SJSA1 (cell line): ENCODE results near the gene BAZ2B. TPM values are rescaled to one million over a fixed set of nuclear protein-coding genes. Genes with fewer than 3 reads are reported as not detected.

Source experiments
- DNase-seq, 2 experiments: peaks; one replicate each; pipeline ENCODE4 v3.0.0-alpha.2; 2015 to 2020; ENCODE audit warnings: low spot score in 2 of 2, low read depth in 1 of 2
- H3K27ac ChIP-seq: fragments of 250-450 bp; sonication (Bioruptor Pico); 2 replicates; pipeline ENCODE4 v1.5.1; 2020; ENCODE audit warnings: mild to moderate bottlenecking, moderate library complexity
- H3K27me3 ChIP-seq: fragments of 250-450 bp; sonication (Bioruptor Pico); replicated peaks from 2 replicates; pipeline ENCODE4 v1.5.1; 2020; ENCODE audit warnings: mild to moderate bottlenecking, moderate library complexity
- H3K36me3 ChIP-seq: fragments of 250-450 bp; sonication (Bioruptor Pico); 2 replicates; pipeline ENCODE4 v1.5.1; 2020; ENCODE audit warnings: mild to moderate bottlenecking
- H3K4me1 ChIP-seq: fragments of 250-450 bp; sonication (Bioruptor Pico); replicated peaks from 2 replicates; pipeline ENCODE4 v1.6.1; 2021; ENCODE audit warnings: mild to moderate bottlenecking
- H3K4me3 ChIP-seq: fragments of 250-450 bp; sonication (Bioruptor Pico); 2 replicates; pipeline ENCODE4 v1.5.1; 2020; ENCODE audit warnings: mild to moderate bottlenecking
- H3K9me3 ChIP-seq: fragments of 250-450 bp; sonication (Bioruptor Pico); replicated peaks from 2 replicates; pipeline ENCODE4 v1.5.1; 2020; ENCODE audit warnings: mild to moderate bottlenecking
- total RNA-seq: library from RNA; depleted of rRNA; stranded (reverse); fragments of >200 nt; shearing (Covaris generic); gene quantifications from 2 replicates; pipeline ENCODE4 v1.2.3, GENCODE V29; 2014

Gene BAZ2B
- total RNA-seq, 1 experiment from 2014 or later, result 15.0 TPM

- Histone ChIP-seq H3K4me3 (no peak overlapping the region), H3K4me1 (no peaks in the 10 kb centered on the region), H3K27me3 (no peaks in the 10 kb centered on the region), H3K27ac (no peak overlapping the region), H3K9me3 (no peaks in the 10 kb centered on the region), H3K36me3 (no peaks in the 10 kb centered on the region)
- no peak for DNase-seq
Measured at GRCh38 chr2:159476329-159476728, 140.0 kb downstream of the BAZ2B start.

DNA sequence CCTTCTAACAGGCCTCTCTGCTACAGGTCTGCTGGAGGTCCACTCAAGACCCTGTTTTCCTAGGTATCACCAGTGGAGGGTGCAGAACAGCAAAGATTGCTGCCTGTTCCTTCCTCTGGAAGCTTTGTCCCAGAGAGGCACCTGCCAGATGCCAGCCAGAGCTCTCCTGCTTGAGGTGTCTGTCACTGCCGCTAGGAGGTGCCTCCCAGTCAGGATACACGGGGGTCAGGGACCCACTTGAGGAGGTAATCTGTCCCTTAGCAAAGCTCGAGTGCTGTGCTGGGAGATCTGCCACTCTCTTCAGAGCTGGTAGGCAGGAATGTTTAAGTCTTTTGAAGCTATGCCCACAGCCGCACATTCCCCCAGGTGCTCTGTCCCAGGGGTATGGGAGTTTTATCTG, 140.6 kb downstream of the BAZ2B start:
- Histone ChIP-seq H3K36me3 (no peaks in the 10 kb centered on the region), H3K27ac (no peak overlapping the region), H3K9me3 (no peaks in the 10 kb centered on the region), H3K4me1 (no peaks in the 10 kb centered on the region), H3K27me3 (no peaks in the 10 kb centered on the region), H3K4me3 (no peak overlapping the region)
- no peak for DNase-seq

DNA sequence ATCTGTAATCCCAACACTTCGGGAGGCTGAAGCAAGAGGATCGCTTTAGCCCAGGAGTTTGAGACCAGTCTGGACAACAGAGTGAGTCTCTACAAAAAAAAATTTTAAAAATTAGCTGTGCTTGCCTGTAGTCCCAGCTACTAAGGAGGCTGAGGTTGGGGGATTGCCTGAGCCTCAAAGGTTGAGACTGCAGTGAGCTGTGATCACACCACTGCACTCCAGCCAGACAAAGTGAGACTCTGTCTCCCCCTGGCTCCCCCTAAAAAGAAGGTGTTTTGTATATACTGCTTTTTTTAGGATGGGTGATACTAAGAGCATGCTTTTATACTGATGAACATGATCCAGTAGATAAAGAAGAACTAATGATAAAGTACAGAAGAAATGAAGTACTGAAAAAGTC, 145.0 kb downstream of the BAZ2B start:
- no peak overlapping the region for H3K4me3 ChIP-seq
- no peak for DNase-seq
- no peaks in the 10 kb centered on the region for H3K36me3 ChIP-seq
- H3K27ac ChIP-seq, result no peak overlapping the region
- H3K9me3 ChIP-seq, result no peaks in the 10 kb centered on the region
- H3K4me1 ChIP-seq, result no peaks in the 10 kb centered on the region
- no peaks in the 10 kb centered on the region for H3K27me3 ChIP-seq

- H3K9me3 ChIP-seq, result no peaks in the 10 kb centered on the region
- H3K27ac ChIP-seq, result no peak overlapping the region
- no peaks in the 10 kb centered on the region for H3K4me1 ChIP-seq
- no peaks in the 10 kb centered on the region for H3K27me3 ChIP-seq
- H3K4me3 ChIP-seq, result no peak overlapping the region
- no peaks in the 10 kb centered on the region for H3K36me3 ChIP-seq
- DNase-seq, result no peak
Measured at GRCh38 chr2:159468257-159468656, 148.1 kb downstream of the BAZ2B start.

DNA sequence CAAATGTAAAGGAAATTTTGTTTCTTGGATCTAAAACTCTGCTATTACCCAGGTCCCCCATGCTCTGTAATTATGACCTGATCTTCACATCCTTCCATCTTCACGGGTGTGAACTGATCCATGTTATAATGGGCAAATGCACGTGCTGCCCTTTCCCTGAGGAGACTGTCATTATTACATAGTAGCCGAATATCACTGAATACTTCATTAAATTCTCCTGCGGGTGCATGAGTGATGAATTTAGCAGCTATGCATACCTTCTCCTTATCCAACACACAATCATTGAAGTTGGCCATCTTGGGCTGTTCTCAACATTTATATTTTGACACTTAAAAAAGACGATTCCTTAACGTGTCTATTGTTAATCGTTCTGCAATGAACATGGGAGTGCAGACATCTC, 153.4 kb downstream of the BAZ2B start:
- Histone ChIP-seq H3K9me3 (no peaks in the 10 kb centered on the region), H3K27ac (no peak overlapping the region), H3K4me1 (no peaks in the 10 kb centered on the region), H3K4me3 (no peak overlapping the region), H3K27me3 (no peaks in the 10 kb centered on the region), H3K36me3 (no peaks in the 10 kb centered on the region)
- no peak for DNase-seq

DNA sequence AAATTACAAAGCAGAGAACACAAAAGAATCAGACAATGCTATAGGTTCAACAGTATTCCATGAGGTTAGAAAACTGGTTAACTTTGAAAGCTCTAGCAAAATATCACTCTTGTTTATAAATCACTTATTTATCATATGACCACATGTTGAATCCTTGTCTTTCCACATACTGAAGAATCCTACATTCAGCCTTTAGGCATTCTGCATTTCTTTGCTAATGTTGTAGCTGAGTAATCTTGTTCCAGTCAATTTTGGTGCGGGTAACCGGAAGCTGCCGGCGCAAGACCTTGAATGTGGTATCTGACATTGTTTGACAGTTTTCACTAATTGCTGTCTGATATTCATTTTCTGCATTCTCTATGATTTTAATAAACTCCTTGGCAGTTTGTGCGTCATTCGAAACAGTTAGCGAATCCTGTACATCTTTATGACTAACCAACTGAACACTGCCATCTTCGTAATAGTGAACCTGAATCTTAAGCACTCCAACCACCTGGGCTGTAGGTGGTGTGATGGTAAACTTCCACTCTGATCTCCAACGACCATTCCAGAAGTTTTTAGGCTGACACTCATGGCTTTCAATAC, 154.1 kb downstream of the BAZ2B start:
- DNase-seq, result no peak
- Histone ChIP-seq H3K27ac (no peak overlapping the region), H3K4me3 (no peak overlapping the region), H3K27me3 (no peaks in the 10 kb centered on the region), H3K36me3 (no peaks in the 10 kb centered on the region), H3K9me3 (no peaks in the 10 kb centered on the region), H3K4me1 (no peaks in the 10 kb centered on the region)

DNA sequence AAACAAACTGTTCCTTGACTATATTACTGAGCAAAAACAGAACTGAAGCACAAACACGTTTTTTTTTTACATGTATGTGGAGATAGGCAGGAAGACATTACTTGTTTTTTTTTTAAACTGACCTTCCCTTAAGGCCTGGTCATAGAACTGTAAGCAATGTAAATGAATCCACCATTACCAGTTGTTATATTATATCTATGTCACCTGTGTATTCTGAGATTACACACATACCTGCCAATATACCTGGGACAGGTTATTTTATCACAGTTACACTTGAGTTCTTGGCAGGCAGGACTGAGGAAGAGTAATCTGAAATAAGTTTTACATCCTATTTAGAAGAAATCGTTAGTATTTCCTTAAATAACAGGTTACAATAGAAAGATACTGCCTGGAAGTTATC, 155.3 kb downstream of the BAZ2B start:
- no peak overlapping the region for H3K4me3 ChIP-seq
- H3K4me1 ChIP-seq, result no peaks in the 10 kb centered on the region
- DNase-seq, result no peak
- H3K27me3 ChIP-seq, result no peaks in the 10 kb centered on the region
- no peak overlapping the region for H3K27ac ChIP-seq
- no peaks in the 10 kb centered on the region for H3K36me3 ChIP-seq
- H3K9me3 ChIP-seq, result no peaks in the 10 kb centered on the region

GRCh38 chr2:159460227-159460626, 156.1 kb downstream of the BAZ2B start:
- DNase-seq, result no peak
- Histone ChIP-seq H3K4me3 (no peak overlapping the region), H3K9me3 (no peaks in the 10 kb centered on the region), H3K36me3 (no peaks in the 10 kb centered on the region), H3K4me1 (no peaks in the 10 kb centered on the region), H3K27me3 (no peaks in the 10 kb centered on the region), H3K27ac (no peak overlapping the region)

DNA sequence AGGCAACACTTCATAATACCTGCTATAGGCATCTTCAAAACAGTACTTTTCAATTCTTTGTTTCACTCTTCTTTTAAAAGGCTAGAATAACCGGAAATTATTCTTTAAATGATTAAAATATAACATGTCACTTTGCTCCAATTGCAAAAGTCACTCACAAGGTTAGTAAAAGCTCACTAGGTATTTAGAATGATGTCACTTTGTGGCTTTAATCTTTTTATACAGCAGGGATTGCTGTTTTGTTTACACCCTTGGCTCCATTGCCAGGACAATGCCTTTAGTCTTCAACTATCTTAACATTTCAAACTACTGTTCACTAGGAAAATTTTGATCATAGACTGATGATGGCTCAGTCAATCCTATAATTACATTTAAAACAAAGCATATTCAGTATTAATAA, 157.1 kb downstream of the BAZ2B start:
- Histone ChIP-seq H3K27me3 (no peaks in the 10 kb centered on the region), H3K36me3 (no peaks in the 10 kb centered on the region), H3K9me3 (no peaks in the 10 kb centered on the region), H3K4me1 (no peaks in the 10 kb centered on the region), H3K4me3 (no peak overlapping the region), H3K27ac (no peak overlapping the region)
- no peak for DNase-seq

DNA sequence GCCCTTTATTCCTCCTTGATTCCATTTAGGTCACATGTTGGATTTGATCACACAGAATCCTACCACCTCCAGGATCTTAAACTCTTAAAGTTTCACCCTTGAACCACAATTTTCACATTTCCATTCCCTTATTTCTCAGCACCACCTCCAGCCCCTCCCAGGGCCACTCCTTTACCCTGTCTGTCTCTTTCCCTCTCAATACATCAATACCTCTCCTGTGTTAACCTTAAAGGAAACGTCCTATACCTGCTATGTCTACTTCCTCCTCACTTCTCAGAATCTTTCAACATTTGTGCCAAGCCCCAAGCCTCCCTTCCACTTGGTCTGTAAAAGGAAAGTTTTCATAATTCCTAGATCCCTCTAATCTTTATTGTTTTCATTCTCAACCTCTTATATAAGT, 158.8 kb downstream of the BAZ2B start:
- Histone ChIP-seq H3K4me1 (no peaks in the 10 kb centered on the region), H3K27me3 (no peaks in the 10 kb centered on the region), H3K27ac (no peak overlapping the region), H3K4me3 (no peak overlapping the region), H3K9me3 (no peaks in the 10 kb centered on the region), H3K36me3 (no peaks in the 10 kb centered on the region)
- no peak for DNase-seq

- no peaks in the 10 kb centered on the region for H3K9me3 ChIP-seq
- no peaks in the 10 kb centered on the region for H3K36me3 ChIP-seq
- H3K27ac ChIP-seq, result no peak overlapping the region
- H3K4me3 ChIP-seq, result no peak overlapping the region
- H3K4me1 ChIP-seq, result no peaks in the 10 kb centered on the region
- no peak for DNase-seq
- no peaks in the 10 kb centered on the region for H3K27me3 ChIP-seq
Measured at GRCh38 chr2:159456500-159457426, 159.6 kb downstream of the BAZ2B start.

DNA sequence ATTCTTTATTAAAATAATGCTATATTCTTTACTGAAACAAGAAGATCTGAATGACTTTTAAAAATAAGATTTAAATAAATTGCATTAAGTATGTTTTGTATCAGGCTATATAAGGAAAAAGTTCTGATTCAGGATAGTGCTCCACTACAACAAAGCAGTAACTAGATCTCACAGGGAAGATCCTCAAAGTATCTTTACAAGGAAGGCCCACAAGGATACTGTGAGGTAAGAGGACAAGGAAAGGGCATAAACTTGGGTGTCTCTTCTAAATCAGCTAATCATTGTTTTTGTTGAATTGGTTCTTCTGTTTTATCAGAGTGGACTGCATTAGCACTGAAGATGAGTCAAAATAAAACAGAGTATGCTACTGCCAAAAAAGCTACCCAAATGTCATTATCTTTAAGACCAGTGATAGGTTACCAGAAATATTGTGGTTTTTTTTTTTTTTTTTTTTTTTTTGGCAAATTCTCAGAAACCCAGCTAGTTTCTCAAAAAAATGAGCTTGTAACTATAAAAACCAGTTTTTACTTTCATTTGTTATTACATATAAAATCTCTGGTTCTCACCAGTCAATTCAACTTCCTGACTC, 160.9 kb downstream of the BAZ2B start:
- Histone ChIP-seq H3K27ac (no peak overlapping the region), H3K9me3 (no peaks in the 10 kb centered on the region), H3K4me1 (no peaks in the 10 kb centered on the region), H3K27me3 (no peaks in the 10 kb centered on the region), H3K4me3 (no peak overlapping the region), H3K36me3 (no peaks in the 10 kb centered on the region)
- DNase-seq, result no peak

DNA sequence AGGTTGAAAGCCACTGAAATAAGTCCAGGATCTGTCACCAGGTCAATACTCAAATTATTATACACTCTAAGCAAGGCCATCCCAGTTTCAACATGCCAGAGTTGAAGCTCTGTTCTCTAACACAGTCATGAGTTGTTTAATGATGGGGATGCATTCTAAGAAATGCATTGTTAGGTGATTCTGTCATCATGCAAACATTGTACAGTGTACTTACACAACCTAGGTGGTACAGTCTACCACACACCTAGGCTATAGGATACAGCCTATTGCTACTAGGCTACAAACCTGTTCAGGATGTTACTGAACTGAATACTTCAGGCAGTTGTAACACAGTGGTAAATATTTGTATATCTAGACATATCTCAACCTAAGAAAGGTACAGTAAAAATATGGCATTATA, 162.2 kb downstream of the BAZ2B start:
- H3K4me3 ChIP-seq, result no peak overlapping the region
- H3K4me1 ChIP-seq, result no peaks in the 10 kb centered on the region
- H3K27ac ChIP-seq, result no peak overlapping the region
- no peaks in the 10 kb centered on the region for H3K27me3 ChIP-seq
- H3K9me3 ChIP-seq, result no peaks in the 10 kb centered on the region
- no peak for DNase-seq
- no peaks in the 10 kb centered on the region for H3K36me3 ChIP-seq

- no peaks in the 10 kb centered on the region for H3K9me3 ChIP-seq
- H3K4me1 ChIP-seq, result no peaks in the 10 kb centered on the region
- no peaks in the 10 kb centered on the region for H3K27me3 ChIP-seq
- H3K27ac ChIP-seq, result no peak overlapping the region
- DNase-seq, result no peak
- no peaks in the 10 kb centered on the region for H3K36me3 ChIP-seq
- no peak overlapping the region for H3K4me3 ChIP-seq
Measured at GRCh38 chr2:159450180-159450579, 166.2 kb downstream of the BAZ2B start.
